ENCODE results near the gene FOXI3. TPM values are rescaled to one million over a fixed set of nuclear protein-coding genes. Genes with fewer than 3 reads are reported as not detected.

Gene FOXI3
- total RNA-seq, 4 donors from 2014 or later, result 0.14 TPM; not detected in 3

GRCh38 chr2:88469202-88470114 lies 17.0 kb upstream of the FOXI3 start:
- H3K4me3 ChIP-seq, result no peak overlapping the region
- H3K9me3 ChIP-seq, result no peaks in the 10 kb centered on the region
- no peaks in the 10 kb centered on the region for H3K4me1 ChIP-seq
- intact Hi-C loops (cut with DNase I; ENCODE audit: low total_unique reads), result no loop called here
- no peak overlapping the region for H3K27ac ChIP-seq
- no peaks in the 10 kb centered on the region for H3K36me3 ChIP-seq
- TF ChIP-seq POLR2A (IDR thresholded peaks at IDR 0.05) (no peak), CTCF (IDR thresholded peaks at IDR 0.05) (no peak)
- H3K27me3 ChIP-seq, result no peaks in the 10 kb centered on the region
- no peak for DNase-seq

GRCh38 chr2:88464153-88464552 lies 11.7 kb upstream of the FOXI3 start:
- H3K4me1 ChIP-seq, result no peaks in the 10 kb centered on the region

GRCh38 chr2:88458633-88459032 lies 6.1 kb upstream of the FOXI3 start:
- intact Hi-C loops (cut with DNase I; ENCODE audit: low total_unique reads), result no loop called here
- H3K27me3 ChIP-seq, result peaks cover 0 to 25% of the 10 kb centered on the region in 2 donors
- no peak for DNase-seq
- TF ChIP-seq POLR2A (IDR thresholded peaks at IDR 0.05), result no peak
- TF ChIP-seq CTCF (IDR thresholded peaks at IDR 0.05), result no peak
- H3K9me3 ChIP-seq, result no peaks in the 10 kb centered on the region
- H3K4me1 ChIP-seq, result no peaks in the 10 kb centered on the region
- H3K36me3 ChIP-seq, result no peaks in the 10 kb centered on the region
- no peak overlapping the region for H3K4me3 ChIP-seq
- H3K27ac ChIP-seq, result no peak overlapping the region

More at GRCh38 chr2:88464153-88464552, 11.7 kb upstream of the FOXI3 start:
- intact Hi-C loops (cut with DNase I; ENCODE audit: low total_unique reads), result no loop called here
- no peaks in the 10 kb centered on the region for H3K36me3 ChIP-seq
- no peak for DNase-seq
- H3K27ac ChIP-seq, result no peak overlapping the region
- H3K9me3 ChIP-seq, result no peaks in the 10 kb centered on the region
- no peaks in the 10 kb centered on the region for H3K27me3 ChIP-seq
- TF ChIP-seq CTCF (IDR thresholded peaks at IDR 0.05), result no peak
- no peak for TF ChIP-seq POLR2A (IDR thresholded peaks at IDR 0.05)
- H3K4me3 ChIP-seq, result no peak overlapping the region

GRCh38 chr2:88452980-88453582 lies 588 bp upstream of the FOXI3 start:
- Histone ChIP-seq H3K27me3 (peaks cover 2 to 49% of the 10 kb centered on the region in 2 donors), H3K36me3 (no peaks in the 10 kb centered on the region)

More at GRCh38 chr2:88452980-88453582, 588 bp upstream of the FOXI3 start:
- TF ChIP-seq CTCF (IDR thresholded peaks at IDR 0.05), result no peak
- no peak for TF ChIP-seq POLR2A (IDR thresholded peaks at IDR 0.05)
- Histone ChIP-seq H3K4me3 (no peak overlapping the region), H3K27ac (no peak overlapping the region), H3K4me1 (no peaks in the 10 kb centered on the region), H3K9me3 (no peaks in the 10 kb centered on the region)
- intact Hi-C loops (cut with DNase I; ENCODE audit: low total_unique reads), result no loop called here
- no peak for DNase-seq
